Vagina (tissue), 2 donors: ENCODE data around the gene ANXA11.

Experiments
- POLR2A ChIP-seq, 2 donors: fragments of 450-650 bp; IDR thresholded peaks; one replicate each; pipeline ENCODE4 v1.6.1; 2017; ENCODE audit warnings: antibody characterized with exemption in 2 of 2, mild to moderate bottlenecking in 2 of 2, moderate library complexity in 2 of 2
- POLR2AphosphoS5 ChIP-seq, 2 donors: sonication (generic); formaldehyde crosslinking; IDR thresholded peaks; one replicate each; pipeline ENCODE4 v1.9.0; 2017; ENCODE audit warnings: antibody characterized with exemption in 2 of 2, mild to moderate bottlenecking in 2 of 2, low read depth in 1 of 2; ENCODE audit not compliant: insufficient read depth in 1 of 2
- TF ChIP-seq, protein P1 (sequence below), 3 experiments: fragments of 450-650 bp in 2 of 3; fragments of 200-600 bp in 1 of 3; sonication (generic) in 1 of 3; IDR thresholded peaks; one replicate each; pipeline ENCODE4 v1.5.1; 2017 to 2019; ENCODE audit warnings: antibody characterized with exemption in 3 of 3, mild to moderate bottlenecking in 2 of 3, moderate library complexity in 2 of 3

DNA sequence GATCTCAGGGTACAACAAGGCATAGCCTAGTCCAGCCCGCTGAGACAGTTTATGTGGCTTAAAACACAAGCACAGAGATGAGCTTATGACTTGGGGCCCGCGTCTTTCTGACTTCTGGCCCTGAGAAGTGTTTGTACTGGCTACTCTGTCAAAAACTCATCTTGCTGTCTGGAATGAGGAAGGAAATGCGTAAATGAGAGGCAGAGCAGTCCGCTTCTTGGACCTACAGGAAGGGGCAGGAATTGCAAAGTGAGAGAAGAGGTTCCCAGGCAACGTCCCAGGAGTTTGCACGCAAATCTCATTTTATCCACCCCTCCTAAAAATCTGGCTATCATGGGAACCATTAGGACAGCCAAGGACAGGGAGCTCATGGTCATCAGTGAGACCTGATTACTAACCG is 5.5 kb downstream of the ANXA11 start:
- TF ChIP-seq, protein P1, sequence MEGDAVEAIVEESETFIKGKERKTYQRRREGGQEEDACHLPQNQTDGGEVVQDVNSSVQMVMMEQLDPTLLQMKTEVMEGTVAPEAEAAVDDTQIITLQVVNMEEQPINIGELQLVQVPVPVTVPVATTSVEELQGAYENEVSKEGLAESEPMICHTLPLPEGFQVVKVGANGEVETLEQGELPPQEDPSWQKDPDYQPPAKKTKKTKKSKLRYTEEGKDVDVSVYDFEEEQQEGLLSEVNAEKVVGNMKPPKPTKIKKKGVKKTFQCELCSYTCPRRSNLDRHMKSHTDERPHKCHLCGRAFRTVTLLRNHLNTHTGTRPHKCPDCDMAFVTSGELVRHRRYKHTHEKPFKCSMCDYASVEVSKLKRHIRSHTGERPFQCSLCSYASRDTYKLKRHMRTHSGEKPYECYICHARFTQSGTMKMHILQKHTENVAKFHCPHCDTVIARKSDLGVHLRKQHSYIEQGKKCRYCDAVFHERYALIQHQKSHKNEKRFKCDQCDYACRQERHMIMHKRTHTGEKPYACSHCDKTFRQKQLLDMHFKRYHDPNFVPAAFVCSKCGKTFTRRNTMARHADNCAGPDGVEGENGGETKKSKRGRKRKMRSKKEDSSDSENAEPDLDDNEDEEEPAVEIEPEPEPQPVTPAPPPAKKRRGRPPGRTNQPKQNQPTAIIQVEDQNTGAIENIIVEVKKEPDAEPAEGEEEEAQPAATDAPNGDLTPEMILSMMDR (IDR thresholded peaks at IDR 0.05), result peak in 1 of 3 experiments; percentile 12
- TF ChIP-seq POLR2A (IDR thresholded peaks at IDR 0.05), result no peak
- peak in 1 of 2 donors; percentile 50 for TF ChIP-seq POLR2AphosphoS5 (IDR thresholded peaks at IDR 0.05; ENCODE audit: insufficient read depth in 1 of 2, low read depth in 1 of 2)
